Activated naive CD8-positive, alpha-beta T cell (primary cell): Measurements from ENCODE around the gene KRTAP10-1.
"Not testable (repeated sequence)": the region's sequence is repeated elsewhere in the genome, so short reads cannot be mapped to it uniquely, and the experiment has no call there.

Experiments
- H3K27ac Mint-ChIP-seq: one replicate; pipeline ENCODE4 v1.8.0; 2021; ENCODE audit warnings: mixed read lengths
- H3K27me3 Mint-ChIP-seq: one replicate; pipeline ENCODE4 v1.8.0; 2021; ENCODE audit warnings: mixed read lengths
- H3K36me3 Mint-ChIP-seq: one replicate; pipeline ENCODE4 v1.8.0; 2021; ENCODE audit warnings: mixed read lengths
- H3K4me1 Mint-ChIP-seq: one replicate; pipeline ENCODE4 v1.8.0; 2021; ENCODE audit warnings: low read depth, mixed read lengths
- H3K4me3 Mint-ChIP-seq: one replicate; pipeline ENCODE4 v1.8.0; 2021; ENCODE audit warnings: mild to moderate bottlenecking, mixed read lengths
- H3K9me3 Mint-ChIP-seq: one replicate; pipeline ENCODE4 v1.8.0; 2021; ENCODE audit warnings: low read depth, mixed read lengths

The KRTAP10-1 gene

DNA sequence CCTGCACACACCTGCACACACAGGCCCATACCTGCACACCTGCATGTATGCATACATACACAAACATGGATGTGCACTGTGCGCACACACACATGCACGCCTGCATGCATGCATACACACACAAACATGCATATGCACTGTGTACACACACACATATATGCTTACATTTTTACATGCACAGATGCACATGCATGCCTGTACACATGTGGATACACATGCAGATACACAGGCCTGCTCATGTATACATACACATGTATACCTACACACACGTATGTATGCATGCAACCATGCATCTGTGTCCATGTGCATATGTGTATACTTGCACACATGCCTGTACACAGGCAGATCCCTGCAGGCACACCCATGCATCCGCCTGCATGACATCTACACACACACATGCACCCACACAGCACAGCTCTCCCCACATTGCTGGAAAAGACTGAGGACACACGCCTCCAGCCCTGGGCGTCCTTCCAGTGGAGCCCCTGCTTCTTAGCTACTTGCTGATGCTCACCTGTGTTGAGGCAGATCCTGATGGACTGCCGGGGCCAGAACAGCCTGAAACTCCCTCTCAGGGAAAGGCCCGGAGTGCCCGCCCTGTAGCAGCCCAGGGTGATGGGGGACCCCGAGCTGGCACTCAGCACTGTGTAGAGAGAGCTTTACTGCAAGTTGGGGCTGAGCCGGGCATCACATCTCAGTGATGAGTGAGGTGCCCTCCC is 28.6 kb downstream of the KRTAP10-1 start:
- Mint-ChIP-seq H3K4me3 (peak overlapping the region; percentile 17), H3K9me3 (no peaks in the 10 kb centered on the region), H3K4me1 (no peaks in the 10 kb centered on the region), H3K36me3 (no peaks in the 10 kb centered on the region), H3K27ac (no peak overlapping the region), H3K27me3 (no peaks in the 10 kb centered on the region)

DNA sequence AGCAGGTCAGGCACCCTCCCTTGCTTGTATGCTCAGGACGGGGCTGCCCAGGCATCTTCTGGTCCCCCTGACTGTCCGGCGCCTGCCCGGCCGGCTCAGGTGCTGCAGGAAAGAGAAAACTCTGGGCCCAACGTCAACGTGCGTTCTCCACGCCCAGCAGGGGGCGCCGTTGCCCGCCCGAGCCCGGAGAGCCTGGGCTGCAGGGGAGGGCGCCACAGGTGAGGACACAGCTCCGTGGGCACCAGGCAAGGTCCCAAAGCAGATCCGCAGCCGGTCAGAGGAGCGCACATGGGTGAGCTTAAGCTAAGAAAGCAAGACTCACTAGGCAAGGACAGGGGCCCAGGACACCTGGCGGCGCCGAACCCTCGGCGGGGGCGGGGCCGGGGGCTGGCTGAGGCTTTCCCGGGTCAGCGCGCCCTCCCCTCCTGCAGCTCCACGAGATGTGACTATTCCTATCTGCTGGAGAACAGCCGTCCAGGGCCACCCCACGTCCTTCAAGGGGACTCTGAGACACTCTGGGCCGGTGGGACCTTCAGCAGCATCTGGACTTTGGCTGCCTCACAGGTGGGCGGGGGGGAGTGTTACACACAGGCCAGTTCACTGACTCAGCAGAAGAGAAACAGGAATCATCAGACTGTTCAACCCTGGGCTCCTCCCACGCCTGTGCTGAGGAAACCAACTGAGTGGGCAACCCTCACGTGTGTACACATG is 29.3 kb downstream of the KRTAP10-1 start:
- Mint-ChIP-seq H3K9me3 (no peaks in the 10 kb centered on the region), H3K27me3 (no peaks in the 10 kb centered on the region), H3K4me1 (peaks cover under 1% of the 10 kb centered on the region), H3K36me3 (no peaks in the 10 kb centered on the region), H3K4me3 (peak overlapping the region; percentile 17), H3K27ac (no peak overlapping the region)

DNA sequence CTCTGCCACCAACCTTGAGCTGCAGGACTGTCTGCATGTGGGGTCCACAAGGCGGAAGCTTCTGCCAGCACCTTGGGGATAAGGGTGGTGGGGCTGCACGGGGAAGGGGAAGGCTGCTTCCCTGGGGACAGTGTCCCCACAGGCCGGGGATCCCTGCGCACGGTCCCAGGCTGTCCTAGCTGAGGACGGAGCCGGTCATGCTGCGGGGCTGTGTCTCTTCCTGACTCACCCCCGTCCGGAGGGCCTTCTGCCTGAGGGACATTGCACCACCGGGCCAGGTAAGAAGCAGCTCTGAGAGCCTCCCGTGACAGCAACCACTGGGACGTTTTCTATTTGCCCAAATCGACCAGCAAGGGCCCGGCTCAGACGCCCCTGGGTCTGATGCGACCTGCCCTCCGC is 29.9 kb downstream of the KRTAP10-1 start:
- H3K27ac Mint-ChIP-seq, result no peak overlapping the region

DNA sequence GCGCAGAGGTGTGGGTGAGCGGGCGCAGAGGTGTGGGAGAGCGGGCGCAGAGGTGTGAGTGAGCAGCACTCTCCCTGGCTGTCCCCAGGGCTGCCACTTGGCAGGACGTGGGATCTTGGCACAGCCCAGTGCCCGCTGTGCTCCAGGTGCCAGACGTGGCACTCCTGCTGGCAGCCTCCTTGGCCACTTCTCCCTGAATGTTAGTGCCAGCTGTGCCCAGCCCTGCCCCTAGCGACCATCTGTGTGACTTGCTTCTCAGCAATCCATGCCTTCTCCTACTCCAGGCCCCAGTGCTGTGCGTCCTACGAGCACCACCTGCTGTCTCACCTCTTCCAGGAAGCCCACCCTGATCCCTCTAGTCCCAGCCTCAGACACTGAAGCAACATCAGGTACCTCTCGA is 30.5 kb downstream of the KRTAP10-1 start:
- no peaks in the 10 kb centered on the region for H3K9me3 Mint-ChIP-seq
- peak overlapping the region; percentile 5 for H3K4me3 Mint-ChIP-seq
- H3K36me3 Mint-ChIP-seq, result no peaks in the 10 kb centered on the region
- peaks cover 2% of the 10 kb centered on the region for H3K4me1 Mint-ChIP-seq
- no peak overlapping the region for H3K27ac Mint-ChIP-seq
- H3K27me3 Mint-ChIP-seq, result no peaks in the 10 kb centered on the region

More for the DNA sequence above, 29.9 kb downstream of the KRTAP10-1 start:
- H3K4me1 Mint-ChIP-seq, result peaks cover 2% of the 10 kb centered on the region
- H3K9me3 Mint-ChIP-seq, result no peaks in the 10 kb centered on the region
- no peak overlapping the region for H3K4me3 Mint-ChIP-seq
- H3K36me3 Mint-ChIP-seq, result no peaks in the 10 kb centered on the region
- no peaks in the 10 kb centered on the region for H3K27me3 Mint-ChIP-seq

DNA sequence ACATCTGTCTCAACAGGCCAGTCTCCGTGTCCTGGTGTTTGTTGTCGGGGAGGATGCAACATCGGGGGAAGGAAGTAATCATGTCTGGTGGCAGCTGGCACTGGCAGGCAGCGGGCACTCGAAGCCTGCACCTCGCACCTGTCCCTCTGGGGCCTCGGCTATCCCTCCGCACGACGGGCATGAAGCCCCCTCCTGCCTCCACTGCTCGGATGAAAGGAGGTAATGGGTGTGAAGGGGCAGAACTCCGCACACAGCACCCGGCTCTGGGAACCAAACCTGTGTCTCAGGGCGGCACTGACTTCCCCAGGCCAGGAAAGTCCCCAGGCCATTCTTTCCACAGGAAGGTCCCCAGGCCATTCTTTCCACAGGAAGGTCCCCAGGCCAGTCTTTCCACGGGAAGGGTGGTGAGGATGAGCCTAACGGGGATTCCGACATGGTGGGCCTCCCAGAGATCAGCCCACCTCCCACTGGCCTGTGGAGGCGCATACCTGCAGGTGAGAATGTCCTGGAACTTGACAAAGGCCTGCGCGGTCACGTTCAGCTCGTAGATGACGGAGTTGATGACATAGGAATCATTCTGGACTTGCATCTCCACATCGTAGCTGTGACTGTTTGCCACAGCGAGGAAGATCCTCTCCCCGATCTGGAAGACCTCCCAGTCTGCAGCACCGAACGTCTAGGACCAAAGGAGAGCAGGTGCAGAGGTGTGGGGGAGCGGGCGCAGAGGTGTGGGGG is 31.1 kb downstream of the KRTAP10-1 start:
- no peak overlapping the region for H3K4me3 Mint-ChIP-seq
- H3K9me3 Mint-ChIP-seq, result no peaks in the 10 kb centered on the region
- H3K4me1 Mint-ChIP-seq, result peaks cover 2% of the 10 kb centered on the region
- no peaks in the 10 kb centered on the region for H3K27me3 Mint-ChIP-seq
- H3K27ac Mint-ChIP-seq, result no peak overlapping the region
- H3K36me3 Mint-ChIP-seq, result no peaks in the 10 kb centered on the region

DNA sequence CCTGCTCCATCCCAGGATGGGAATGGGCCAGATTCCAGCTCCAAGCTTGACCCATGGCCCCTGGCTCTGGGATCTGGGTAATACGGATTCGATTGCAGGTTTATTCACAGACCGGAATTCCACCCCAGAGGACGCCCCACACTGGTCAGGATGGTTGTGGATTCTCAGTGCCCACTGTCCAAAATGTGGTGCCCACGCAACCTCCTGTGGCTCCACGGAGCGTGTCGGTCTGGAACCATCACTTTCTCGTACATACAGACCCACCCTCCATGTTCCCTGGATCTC is 31.6 kb downstream of the KRTAP10-1 start:
- no peaks in the 10 kb centered on the region for H3K9me3 Mint-ChIP-seq
- H3K27me3 Mint-ChIP-seq, result no peaks in the 10 kb centered on the region
- no peaks in the 10 kb centered on the region for H3K36me3 Mint-ChIP-seq
- peaks cover 4% of the 10 kb centered on the region for H3K4me1 Mint-ChIP-seq
- H3K27ac Mint-ChIP-seq, result no peak overlapping the region
- H3K4me3 Mint-ChIP-seq, result no peak overlapping the region

DNA sequence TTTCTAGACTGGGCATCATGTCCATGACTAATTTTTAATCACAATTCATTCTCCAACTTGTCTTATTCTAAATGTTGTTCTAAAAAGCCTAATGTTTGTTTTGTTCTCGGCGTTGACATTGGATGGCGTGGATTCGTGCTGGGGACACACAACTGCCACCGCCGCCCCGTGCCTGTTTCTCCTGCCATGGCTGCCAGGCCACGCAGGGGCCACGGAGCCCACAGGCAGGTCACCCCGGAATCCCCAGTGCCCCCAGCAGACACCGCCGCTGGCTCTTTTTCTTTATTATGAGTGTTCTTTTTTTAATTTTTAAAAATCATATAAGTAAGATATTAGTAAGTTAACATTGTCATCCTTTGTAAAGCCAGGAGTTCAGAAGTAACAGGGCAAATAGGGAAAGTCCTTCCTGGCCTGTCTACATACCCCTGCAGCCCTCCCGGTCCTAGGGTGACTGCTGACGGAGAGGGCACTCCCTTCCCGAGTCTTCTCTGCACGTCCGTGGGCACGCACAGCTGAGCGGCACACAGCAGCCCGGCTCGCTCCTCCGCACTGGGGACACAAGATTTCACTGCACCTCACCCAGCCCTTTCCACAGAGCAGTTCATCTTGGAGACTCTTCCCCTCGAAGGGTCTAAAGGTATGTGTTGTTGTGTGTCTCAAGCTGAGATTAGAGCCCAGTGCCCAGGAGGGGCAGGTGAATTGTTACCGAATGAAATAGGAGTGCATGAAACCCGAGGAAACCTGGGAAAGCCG is 32.1 kb downstream of the KRTAP10-1 start:
- Mint-ChIP-seq H3K9me3 (no peaks in the 10 kb centered on the region), H3K36me3 (no peaks in the 10 kb centered on the region), H3K4me3 (no peak overlapping the region), H3K4me1 (peaks cover 4% of the 10 kb centered on the region), H3K27me3 (no peaks in the 10 kb centered on the region), H3K27ac (no peak overlapping the region)

DNA sequence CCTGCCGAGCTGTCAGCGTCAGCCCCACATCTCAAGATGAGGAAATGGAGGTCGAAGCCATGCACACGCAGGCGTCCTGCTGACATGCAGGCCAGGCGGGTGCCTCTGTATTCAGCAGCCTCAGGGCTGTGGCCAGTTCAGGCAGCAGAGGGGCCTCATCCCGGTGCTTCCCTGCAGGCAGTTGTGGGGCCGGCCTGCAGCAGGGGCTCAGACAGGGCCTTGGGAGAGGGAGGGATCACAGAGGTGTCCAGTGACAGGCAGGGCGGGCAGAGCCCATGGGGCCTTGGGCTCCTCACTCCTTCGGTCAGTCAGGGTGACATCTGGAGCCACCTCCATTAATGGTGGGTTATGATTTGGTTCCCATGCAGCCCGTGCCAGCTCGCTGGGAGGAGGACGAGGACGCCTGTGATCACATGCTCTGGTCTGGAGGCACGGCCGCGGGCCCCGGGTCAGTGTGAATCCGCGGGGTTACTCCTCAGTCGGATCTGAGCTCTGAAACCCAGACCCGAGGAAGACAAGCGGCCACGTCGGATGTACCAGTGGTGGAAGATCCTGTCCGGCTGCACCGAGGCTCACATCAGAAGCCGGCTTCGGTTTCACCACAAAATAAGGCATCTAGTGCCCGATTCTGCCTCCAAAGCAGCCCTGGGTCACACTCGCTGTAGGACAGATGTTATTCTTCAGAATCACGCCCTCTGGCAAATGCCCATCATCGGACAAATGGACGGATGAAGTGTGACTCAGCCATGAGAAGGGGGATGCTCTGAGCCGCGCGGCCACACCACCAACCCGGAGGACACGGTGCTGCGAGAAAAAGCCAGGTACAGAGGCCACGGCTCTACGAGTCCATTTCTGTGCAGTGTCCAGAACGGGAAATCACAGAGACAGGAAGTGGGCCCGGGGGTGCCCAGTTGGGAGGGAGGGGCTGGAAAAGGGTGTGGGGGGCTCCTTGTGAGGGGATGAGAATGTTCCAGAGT is 33.4 kb downstream of the KRTAP10-1 start:
- H3K4me3 Mint-ChIP-seq, result no peak overlapping the region
- peaks cover 6% of the 10 kb centered on the region for H3K4me1 Mint-ChIP-seq
- no peaks in the 10 kb centered on the region for H3K36me3 Mint-ChIP-seq
- no peaks in the 10 kb centered on the region for H3K9me3 Mint-ChIP-seq
- no peaks in the 10 kb centered on the region for H3K27me3 Mint-ChIP-seq
- H3K27ac Mint-ChIP-seq, result no peak overlapping the region

DNA sequence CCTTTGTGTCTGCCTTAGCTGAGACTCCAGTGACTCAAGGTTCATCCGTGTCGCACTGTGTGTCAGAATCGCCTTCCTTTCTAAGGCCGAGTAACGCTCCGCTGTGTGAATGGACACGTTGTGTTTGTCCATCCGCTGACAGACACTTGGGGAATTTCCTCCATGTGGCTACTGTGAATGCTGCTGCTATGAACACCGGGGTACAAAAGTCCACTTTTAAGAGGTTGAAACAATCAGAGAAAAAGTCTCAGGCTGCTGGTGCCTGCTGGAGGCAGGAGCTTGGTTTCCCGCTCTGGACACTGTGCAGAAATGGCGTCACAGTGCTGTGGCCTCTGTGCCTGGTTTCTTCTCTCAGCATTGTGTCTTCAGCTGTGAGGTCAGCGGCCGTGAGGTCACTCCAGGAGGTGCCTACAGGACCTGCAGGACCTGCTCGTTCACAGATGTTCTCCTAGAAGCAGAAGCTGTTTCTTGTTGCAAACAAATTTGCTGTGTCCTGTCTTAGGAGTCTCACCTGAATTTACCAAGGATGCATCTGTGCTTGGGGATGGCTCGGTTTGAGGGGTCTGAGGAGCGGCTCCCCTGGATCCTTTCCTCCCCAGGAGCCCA is 34.2 kb downstream of the KRTAP10-1 start:
- Mint-ChIP-seq H3K27me3 (no peaks in the 10 kb centered on the region), H3K4me1 (peaks cover 6% of the 10 kb centered on the region), H3K4me3 (no peak overlapping the region), H3K27ac (no peak overlapping the region), H3K36me3 (no peaks in the 10 kb centered on the region), H3K9me3 (no peaks in the 10 kb centered on the region)

DNA sequence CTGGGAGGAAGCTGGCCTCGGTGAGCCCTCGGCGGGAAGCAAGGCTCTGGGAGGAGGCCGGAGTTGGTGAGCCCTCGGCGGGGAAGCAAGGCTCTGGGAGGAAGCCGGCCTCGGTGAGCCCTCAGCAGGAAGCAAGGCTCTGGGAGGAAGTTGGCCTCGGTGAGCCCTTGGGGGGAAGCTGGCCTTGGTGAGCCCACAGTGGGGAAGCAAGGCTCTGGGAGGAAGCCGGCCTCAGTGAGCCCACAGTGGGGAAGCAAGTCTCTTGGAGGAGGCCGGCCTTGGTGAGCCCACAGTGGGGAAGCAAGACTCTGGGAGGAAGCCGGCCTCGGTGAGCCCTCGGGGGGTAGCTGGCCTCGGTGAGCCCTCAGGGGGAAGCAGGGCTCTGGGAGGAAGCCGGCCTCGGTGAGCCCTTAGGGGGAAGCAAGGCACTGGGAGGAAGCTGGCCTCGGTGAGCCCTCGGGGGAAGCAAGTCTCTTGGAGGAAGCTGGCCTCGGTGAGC is 36.0 kb downstream of the KRTAP10-1 start:
- Mint-ChIP-seq H3K9me3 (no peaks in the 10 kb centered on the region), H3K27me3 (no peaks in the 10 kb centered on the region), H3K27ac (no peak overlapping the region), H3K4me3 (no peak overlapping the region), H3K4me1 (peaks cover 6% of the 10 kb centered on the region), H3K36me3 (no peaks in the 10 kb centered on the region)

DNA sequence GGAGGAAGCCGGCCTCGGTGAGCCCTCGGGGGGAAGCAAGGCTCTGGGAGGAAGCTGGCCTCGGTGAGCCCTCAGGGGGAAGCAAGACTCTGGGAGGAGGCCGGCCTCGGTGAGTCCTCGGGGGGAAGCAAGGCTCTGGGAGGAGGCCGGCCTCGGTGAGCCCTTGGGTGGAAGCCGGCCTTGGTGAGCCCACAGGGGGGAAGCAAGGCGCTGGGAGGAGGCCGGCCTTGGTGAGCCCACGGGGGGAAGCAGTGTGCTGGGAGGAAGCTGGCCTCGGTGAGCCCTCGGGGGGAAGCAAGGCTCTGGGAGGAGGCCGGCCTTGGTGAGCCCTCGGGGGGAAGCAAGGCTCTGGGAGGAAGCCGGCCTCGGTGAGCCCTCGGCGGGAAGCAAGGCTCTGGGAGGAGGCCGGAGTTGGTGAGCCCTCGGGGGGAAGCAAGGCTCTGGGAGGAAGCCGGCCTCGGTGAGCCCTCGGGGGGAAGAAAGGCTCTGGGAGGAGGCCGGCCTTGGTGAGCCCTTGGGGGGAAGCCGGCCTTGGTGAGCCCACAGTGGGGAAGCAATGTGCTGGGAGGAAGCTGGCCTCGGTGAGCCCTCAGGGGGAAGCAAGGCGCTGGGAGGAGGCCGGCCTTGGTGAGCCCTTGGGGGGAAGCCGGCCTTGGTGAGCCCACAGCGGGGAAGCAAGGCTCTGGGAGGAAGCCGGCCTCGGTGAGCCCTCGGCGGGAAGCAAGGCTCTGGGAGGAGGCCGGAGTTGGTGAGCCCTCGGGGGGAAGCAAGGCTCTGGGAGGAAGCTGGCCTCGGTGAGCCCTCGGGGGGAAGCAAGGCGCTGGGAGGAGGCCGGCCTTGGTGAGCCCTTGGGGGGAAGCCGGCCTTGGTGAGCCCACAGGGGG is 36.7 kb downstream of the KRTAP10-1 start:
- H3K9me3 Mint-ChIP-seq, H3K27me3 Mint-ChIP-seq, H3K36me3 Mint-ChIP-seq, H3K4me1 Mint-ChIP-seq, H3K27ac Mint-ChIP-seq, H3K4me3 Mint-ChIP-seq: not testable (repeated sequence)

DNA sequence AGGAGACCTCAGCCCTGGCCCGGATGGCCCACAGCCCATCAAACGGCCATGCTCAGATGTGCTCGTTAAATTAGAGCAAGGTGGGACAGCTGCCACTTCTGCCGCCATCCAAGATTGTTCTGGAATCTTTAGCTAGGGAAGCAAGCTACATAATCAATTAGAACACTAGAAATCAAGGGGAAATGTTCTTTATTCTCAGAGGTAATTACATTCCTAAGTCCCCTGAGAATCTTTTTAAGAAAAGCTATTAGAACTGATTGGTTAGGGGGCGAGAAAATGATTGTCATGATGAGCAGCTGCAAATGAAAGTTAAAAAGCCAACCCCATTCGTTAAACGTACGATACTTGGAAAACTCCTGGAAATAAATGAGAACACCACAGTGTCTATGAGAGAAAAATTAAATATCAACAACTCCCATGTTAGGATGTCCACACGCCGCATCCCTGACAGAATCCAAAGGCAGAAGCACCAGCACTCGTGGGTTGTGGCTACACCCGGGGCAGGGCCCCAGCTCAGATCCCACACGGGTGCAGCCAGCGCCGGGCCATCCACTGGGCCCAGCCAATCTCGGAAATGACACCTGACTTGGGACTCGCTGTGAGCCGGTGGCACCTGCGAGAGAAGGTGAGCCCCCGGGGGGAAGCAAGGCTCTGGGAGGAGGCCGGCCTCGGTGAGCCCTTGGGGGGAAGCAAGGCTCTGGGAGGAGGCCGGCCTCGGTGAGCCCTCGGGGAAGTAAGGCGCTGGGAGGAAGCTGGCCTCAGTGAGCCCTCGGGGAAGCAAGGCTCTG is 37.6 kb downstream of the KRTAP10-1 start:
- no peak overlapping the region for H3K27ac Mint-ChIP-seq
- H3K4me1 Mint-ChIP-seq, result peaks cover 6% of the 10 kb centered on the region
- no peaks in the 10 kb centered on the region for H3K9me3 Mint-ChIP-seq
- no peaks in the 10 kb centered on the region for H3K36me3 Mint-ChIP-seq
- no peaks in the 10 kb centered on the region for H3K27me3 Mint-ChIP-seq
- no peak overlapping the region for H3K4me3 Mint-ChIP-seq
